HL-60/S4 treated with phorbol 12-myristate 13-acetate at 8.2 ng/mL for 4 days and 3 days (cell line): ENCODE measurements around the gene PAGE2B.
"Not testable (repeated sequence)": the region's sequence is repeated elsewhere in the genome, so short reads cannot be mapped to it uniquely, and the experiment has no call there.

ENCODE experiments used
- in situ Hi-C: fragments of 300-500 bp; cut with MboI; formaldehyde crosslinking; loops from 2 replicates; pipeline ENCODE4 v1.15.0; 2022; ENCODE audit warnings: low sequenced_read_pairs

Gene PAGE2B

GRCh38 chrX:55107262-55107661 lies 32.4 kb downstream of the PAGE2B start:
- in situ Hi-C loops = no loop called here

DNA sequence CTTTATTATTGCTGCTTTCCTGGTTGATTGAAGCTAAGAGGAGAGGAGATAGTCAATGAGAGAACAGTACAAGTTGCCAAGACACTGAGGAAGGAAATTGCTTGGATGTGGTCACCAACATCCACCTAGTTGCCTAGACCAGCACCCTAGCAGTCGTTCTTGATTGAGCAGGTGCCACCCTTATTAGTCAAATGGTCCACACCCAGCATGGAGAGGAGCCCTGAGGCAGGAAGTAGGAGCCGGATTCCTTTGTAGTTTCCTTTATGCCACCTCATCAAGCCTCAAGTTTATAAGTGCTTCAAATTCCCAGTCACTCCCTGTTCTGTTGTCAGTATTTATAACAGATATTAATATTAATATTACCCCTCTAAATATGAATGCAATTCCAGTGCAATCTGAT lies 33.1 kb downstream of the PAGE2B start:
- in situ Hi-C loops = no loop called here

DNA sequence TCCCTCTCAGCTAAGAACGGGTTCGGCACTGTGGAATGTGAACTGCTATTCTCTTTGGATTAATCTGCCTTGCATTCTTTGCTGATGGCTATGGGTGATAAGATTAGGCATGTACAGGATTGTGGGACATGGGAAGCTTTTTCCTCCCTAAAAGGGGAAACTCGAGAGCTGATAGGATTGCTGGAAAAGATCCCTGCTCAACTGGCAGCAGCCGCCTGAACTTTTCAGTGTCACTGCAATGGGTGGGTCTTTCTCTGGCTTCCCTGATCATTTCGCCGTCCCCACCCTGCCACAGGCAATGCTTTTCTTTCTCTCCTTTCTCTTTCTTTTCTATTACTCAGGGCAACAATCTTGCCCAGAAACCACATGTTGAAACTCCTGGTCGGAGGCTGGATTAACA lies 34.5 kb downstream of the PAGE2B start:
- in situ Hi-C loops = no loop called here

GRCh38 chrX:55111578-55112254 lies 36.9 kb downstream of the PAGE2B start:
- in situ Hi-C loops = no loop called here

DNA sequence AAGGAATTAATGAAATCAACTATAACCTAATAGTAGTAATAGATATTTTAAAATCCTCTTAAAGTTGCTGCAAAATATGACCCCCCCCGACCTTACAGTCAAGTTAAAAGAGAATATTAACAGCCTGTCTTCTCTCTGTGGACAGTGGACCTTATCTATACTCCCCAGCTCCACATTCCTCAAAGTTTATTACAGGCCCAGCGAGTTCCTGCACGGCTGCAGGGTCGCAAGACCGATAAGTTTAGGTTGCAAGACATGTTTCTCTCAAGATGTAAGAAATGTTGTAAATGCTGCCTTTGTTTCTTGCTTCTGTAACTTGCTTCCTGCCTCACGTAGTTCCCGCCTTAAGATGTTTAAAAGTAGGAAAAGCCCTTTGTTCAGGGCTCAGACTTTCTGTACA lies 41.8 kb downstream of the PAGE2B start:
- in situ Hi-C loops = not testable (repeated sequence)

DNA sequence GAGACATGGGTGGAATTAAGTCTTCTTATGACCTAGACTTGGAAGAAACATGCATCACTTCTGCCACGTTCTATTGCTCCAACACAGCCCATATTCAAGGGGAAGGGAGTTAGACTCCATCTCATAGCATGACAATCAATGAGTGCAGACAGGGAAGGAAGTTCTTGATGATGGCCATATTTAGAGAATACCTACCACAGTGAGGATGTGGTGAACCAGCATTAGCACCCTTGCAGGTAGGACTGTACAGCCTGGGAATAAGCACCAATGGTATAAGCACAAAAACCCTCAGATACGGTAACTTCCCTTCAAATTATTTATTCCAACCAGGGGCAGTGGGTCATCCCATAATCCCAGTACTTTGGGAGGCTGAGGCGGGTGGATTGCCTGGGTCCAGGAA lies 43.7 kb downstream of the PAGE2B start:
- in situ Hi-C loops = no loop called here

GRCh38 chrX:55119271-55119670 lies 44.4 kb downstream of the PAGE2B start:
- in situ Hi-C loops = no loop called here

- in situ Hi-C loops = no loop called here
These were observed 44.9 kb downstream of the PAGE2B start for GRCh38 chrX:55119712-55120111.

DNA sequence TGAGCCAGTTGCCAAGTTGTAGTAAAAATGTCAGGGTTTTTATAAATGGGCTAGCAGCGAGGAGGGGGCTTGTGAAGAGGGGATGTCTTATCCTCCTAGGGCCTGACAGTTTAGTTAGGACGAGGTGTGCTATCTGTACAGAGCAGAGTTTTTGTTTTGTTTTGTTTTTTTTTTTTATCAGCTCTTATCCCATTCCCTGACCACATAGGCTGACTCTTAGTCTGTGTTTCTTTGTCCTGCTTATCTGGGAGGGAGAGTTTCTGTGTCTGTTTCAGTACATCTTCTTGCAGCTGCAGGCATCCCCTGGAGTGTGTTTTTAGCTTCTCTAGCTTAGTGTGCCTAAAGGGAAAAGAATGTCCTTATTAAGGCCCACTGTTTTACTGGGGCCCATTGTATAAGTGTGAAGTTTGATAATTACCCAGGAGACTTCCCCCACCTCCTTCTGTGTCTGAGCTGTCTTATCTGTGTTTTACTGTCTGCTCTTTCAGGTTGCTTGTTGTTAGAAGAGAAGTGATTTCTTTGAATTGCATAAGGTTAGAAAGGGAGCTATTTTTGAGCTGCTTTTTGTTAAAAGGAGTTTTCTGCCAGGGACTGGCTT lies 46.0 kb downstream of the PAGE2B start:
- in situ Hi-C loops = no loop called here

DNA sequence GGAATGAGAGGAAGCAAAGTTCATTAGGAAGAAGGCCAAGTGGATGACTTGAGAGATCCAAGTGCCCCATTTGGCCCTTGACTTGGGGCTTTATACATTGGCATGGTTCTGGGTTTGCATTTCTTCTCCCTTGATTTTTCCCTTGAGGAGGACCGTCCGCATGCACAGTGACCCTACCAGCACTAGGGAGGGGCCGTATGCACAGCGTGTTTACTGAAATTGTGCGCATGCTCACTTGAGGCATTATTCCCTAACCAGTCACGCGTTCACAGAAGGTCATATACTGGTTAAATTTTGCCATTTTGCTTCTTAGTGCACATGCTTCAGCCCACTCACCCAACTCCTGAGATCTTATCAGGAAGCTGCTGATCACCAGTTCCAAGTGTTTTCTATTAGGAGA lies 49.1 kb downstream of the PAGE2B start:
- in situ Hi-C loops = no loop called here

DNA sequence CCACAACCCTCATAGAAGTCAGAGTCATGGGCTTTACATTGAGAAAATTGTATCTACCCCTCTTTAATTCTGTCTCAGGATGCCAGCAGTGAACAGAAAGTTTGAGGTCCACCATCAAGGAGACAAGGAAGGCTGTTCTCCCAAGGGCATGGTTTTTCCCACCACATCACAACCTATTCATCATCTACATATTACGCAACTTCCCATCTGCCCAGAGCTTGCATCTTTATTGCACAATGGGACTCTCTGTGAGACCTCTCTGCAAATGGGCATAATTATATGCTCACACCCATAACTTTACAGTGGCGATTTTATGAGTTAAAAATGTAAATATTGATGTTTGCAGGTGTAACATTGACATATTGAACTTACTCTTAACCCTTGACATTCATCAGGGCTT lies 52.9 kb downstream of the PAGE2B start:
- in situ Hi-C loops = no loop called here
